GM12878 (cell line): ENCODE results near the gene XDH. TPM values are rescaled to one million over a fixed set of nuclear protein-coding genes. Genes with fewer than 3 reads are reported as not detected.

Experiments used
- ATAC-seq: fragments of 200-7000 bp; cut with Tn5 transposase; 3 replicates; pipeline ENCODE4 v1.9.1; 2020; ENCODE audit warnings: mild to moderate bottlenecking, moderate library complexity
- BruUV-seq: library from RNA; stranded (reverse); fragments of 400-500 nt; replicated peaks from 2 replicates; lab custom pipeline; 2021; lab: Mats Ljungman, UMichigan
- CTCF ChIA-PET: fragments of 300-600 bp; sonication (Branson Sonifier 250); formaldehyde crosslinking; extraction: SDS; loops from one replicate; lab custom pipeline; 2021; ENCODE audit warnings: inconsistent platforms; lab: Yijun Ruan, JAX
- POLR2A ChIA-PET: fragments of 350-600 bp; formaldehyde crosslinking; extraction: SDS; loops from one replicate; lab custom pipeline; 2021; ENCODE audit warnings: inconsistent platforms; lab: Charles Lee
- RAD21 ChIA-PET: fragments of 300-600 bp; sonication (Branson Sonifier 250); formaldehyde crosslinking; loops from one replicate; lab custom pipeline; 2023; ENCODE audit warnings: antibody characterized with exemption; ENCODE audit not compliant: unreplicated experiment; lab: Charles Lee
- SMC1A ChIA-PET: fragments of 300-600 bp; sonication (Branson Sonifier 250); formaldehyde crosslinking; loops from one replicate; lab custom pipeline; 2023; ENCODE audit not compliant: unreplicated experiment, uncharacterized antibody; lab: Charles Lee
- DNase-seq: peaks from one replicate; pipeline ENCODE4 v3.0.0-alpha.2; 2011; ENCODE audit warnings: low read depth, low spot score
- FAIRE-seq: peaks from 3 replicates; lab custom pipeline; 2011; peaks lifted over from hg19 to GRCh38; lab: Jason Lieb, UNC
- H2AFZ ChIP-seq: 2 replicates; pipeline ENCODE4 v1.6.0; 2011; ENCODE audit warnings: low read depth, low read length, control low read depth; ENCODE audit not compliant: control insufficient read depth
- H3K27ac ChIP-seq: 2 replicates; pipeline ENCODE4 v1.5.1; 2011; ENCODE audit warnings: control low read depth; ENCODE audit not compliant: control insufficient read depth, insufficient read depth
- H3K27me3 ChIP-seq, 2 experiments: replicated peaks in 1 of 2; 2 replicates each; pipeline versions ENCODE4 v1.6.0 to v1.6.1; 2011; ENCODE audit warnings: low read length in 1 of 2; ENCODE audit not compliant: control insufficient read depth in 2 of 2, insufficient read depth in 2 of 2
- H3K36me3 ChIP-seq, 2 experiments: 2 replicates each; pipeline ENCODE4 v1.5.1; 2011; ENCODE audit warnings: low read length in 1 of 2; ENCODE audit not compliant: control insufficient read depth in 2 of 2, insufficient read depth in 2 of 2
- H3K4me1 ChIP-seq: 2 replicates; pipeline ENCODE4 v1.6.1; 2011; ENCODE audit warnings: mild to moderate bottlenecking, low read length, moderate library complexity, mixed read lengths; ENCODE audit not compliant: control insufficient read depth, insufficient read depth
- H3K4me2 ChIP-seq: 2 replicates; pipeline ENCODE4 v1.6.0; 2011; ENCODE audit warnings: control low read depth; ENCODE audit not compliant: control insufficient read depth, insufficient read depth
- H3K4me3 ChIP-seq: fragments of 200-600 bp; sonication (generic); 2 replicates; pipeline ENCODE4 v1.5.1; 2016
- H3K79me2 ChIP-seq: 2 replicates; pipeline ENCODE4 v1.6.0; 2011; ENCODE audit warnings: low read length; ENCODE audit not compliant: control insufficient read depth, insufficient read depth
- H3K9ac ChIP-seq: 2 replicates; pipeline ENCODE4 v1.8.0; 2011; ENCODE audit warnings: low read length, control low read depth, mixed read lengths; ENCODE audit not compliant: control insufficient read depth, insufficient read depth
- H3K9me3 ChIP-seq: replicated peaks from 3 replicates; pipeline ENCODE4 v1.5.1; 2011; ENCODE audit warnings: mild to moderate bottlenecking, low read length; ENCODE audit not compliant: control insufficient read depth, insufficient read depth
- H4K20me1 ChIP-seq: 2 replicates; pipeline ENCODE4 v1.6.0; 2011; ENCODE audit not compliant: control insufficient read depth, insufficient read depth
- ESRRA ChIP-seq: IDR thresholded peaks from 2 replicates; pipeline ENCODE4 v1.6.1; 2012; ENCODE audit warnings: mild to moderate bottlenecking, low read length, improper control_type of control experiment
- HDGF ChIP-seq: fragments of 450-650 bp; IDR thresholded peaks from 2 replicates; pipeline ENCODE4 v1.6.1; 2016; ENCODE audit warnings: antibody characterized with exemption
- NBN ChIP-seq: fragments of 450-650 bp; IDR thresholded peaks from 2 replicates; pipeline ENCODE4 v1.6.1; 2016
- NR2C1 ChIP-seq: fragments of 450-650 bp; IDR thresholded peaks from 2 replicates; pipeline ENCODE4 v1.6.1; 2017; ENCODE audit warnings: antibody characterized with exemption, mild to moderate bottlenecking, moderate library complexity
- PAX5 ChIP-seq: IDR thresholded peaks from 2 replicates; pipeline ENCODE4 v1.6.1; 2011; ENCODE audit warnings: low read depth, low read length, borderline replicate concordance
- PAX8 ChIP-seq: fragments of 450-650 bp; IDR thresholded peaks from 2 replicates; pipeline ENCODE4 v1.6.1; 2017; ENCODE audit warnings: mild to moderate bottlenecking, moderate library complexity
- POLR2AphosphoS2 ChIP-seq: IDR thresholded peaks from 2 replicates; pipeline ENCODE4 v1.6.1; 2011; ENCODE audit warnings: low read depth, mild to moderate bottlenecking, low read length, improper control_type of control experiment, moderate library complexity
- SMAD1 ChIP-seq: fragments of 450-650 bp; IDR thresholded peaks from 2 replicates; pipeline ENCODE4 v1.6.1; 2018; ENCODE audit warnings: mild to moderate bottlenecking, low read depth; ENCODE audit not compliant: partially characterized antibody
- ZNF622 ChIP-seq: fragments of 450-650 bp; IDR thresholded peaks from 2 replicates; pipeline ENCODE4 v1.6.1; 2017; ENCODE audit warnings: mild to moderate bottlenecking, inconsistent platforms
- in situ Hi-C: fragments of 300-500 bp; cut with MboI; formaldehyde crosslinking; loops from 9 replicates; pipeline ENCODE4 v1.14.3; 2018; ENCODE audit warnings: mixed read lengths
- intact Hi-C: fragments of 100-400 bp; cut with micrococcal nuclease; formaldehyde crosslinking; loops from one replicate; pipeline ENCODE4 v1.14.2; 2022; ENCODE audit not compliant: unreplicated experiment
- polyA plus RNA-seq, 11 experiments: library from polyadenylated mRNA; depleted of rRNA in 4 of 11; unstranded in 6 of 11; stranded (reverse) in 5 of 11; fragments of >200 nt; fragmentation: Nextera tagmentation in 4 of 11; fragmentation: Illumina TruSeq in 1 of 11; extraction: Ambion mirVana in 4 of 11; extraction: Trizol in 1 of 11; gene quantifications; 1 replicate in 1 of 11; 2 replicates in 10 of 11; pipeline versions ENCODE4 v1.2.1 to v1.2.3, GENCODE V29; 2011 to 2016; ENCODE audit warnings: inconsistent platforms in 2 of 11, missing spikeins in 2 of 11, low read depth in 1 of 11
- total RNA-seq, 4 experiments: library from RNA; depleted of rRNA in 3 of 4; stranded (reverse); fragments of >200 nt in 3 of 4; fragmentation: Illumina TruSeq in 1 of 4; extraction: Trizol in 1 of 4; gene quantifications; 2 replicates each; pipeline versions ENCODE4 v1.2.1 to v1.2.3, GENCODE V29; 2013 to 2021
- TF ChIP-seq, protein P1 (sequence below): fragments of 450-650 bp; IDR thresholded peaks from 2 replicates; pipeline ENCODE4 v1.6.1; 2017; ENCODE audit warnings: mild to moderate bottlenecking, moderate library complexity
- TF ChIP-seq, protein P2 (sequence below): IDR thresholded peaks from 2 replicates; pipeline ENCODE4 v1.6.1; 2012; ENCODE audit warnings: low read length, inconsistent platforms
- TF ChIP-seq, protein P3 (sequence below): fragments of 450-650 bp; IDR thresholded peaks from 2 replicates; pipeline ENCODE4 v1.6.1; 2016; ENCODE audit warnings: mild to moderate bottlenecking
- TF ChIP-seq, protein P4 (sequence below): IDR thresholded peaks from 2 replicates; pipeline ENCODE4 v1.6.1; 2011; ENCODE audit warnings: low read depth, low read length, improper control_type of control experiment, borderline replicate concordance
- TF ChIP-seq, protein P5 (sequence below): fragments of 450-650 bp; IDR thresholded peaks from 2 replicates; pipeline ENCODE4 v1.6.1; 2017; ENCODE audit warnings: mild to moderate bottlenecking

Gene XDH
- total and polyA plus RNA-seq, 10 of the 15 experiments (the other 5 are each of a cell fraction or from before 2014, with no cell fraction given), result 0.01 TPM; not detected in 9

DNA sequence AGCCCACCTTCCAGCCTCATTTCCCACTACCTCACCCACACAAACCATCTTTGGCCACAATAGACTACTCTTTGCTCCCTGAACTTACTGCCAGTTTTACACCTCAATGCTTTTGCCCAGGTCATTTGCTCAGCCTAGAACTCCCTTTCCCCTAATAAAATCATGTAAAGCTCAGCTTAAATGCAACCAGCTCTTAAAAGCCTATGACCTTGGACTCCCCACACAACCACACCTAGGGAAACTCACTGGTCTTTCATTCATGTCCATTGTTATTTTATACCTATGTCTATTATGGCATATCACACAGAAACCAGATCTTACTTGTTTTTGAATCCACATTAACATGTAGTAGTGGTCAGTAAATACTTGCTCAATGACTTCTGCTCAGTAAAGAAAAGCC is 14.5 kb upstream of the XDH start:
- Histone ChIP-seq H3K4me1 (no peaks in the 10 kb centered on the region), H3K36me3 (no peaks in the 10 kb centered on the region), H3K4me3 (no peak overlapping the region), H3K27ac (no peak overlapping the region), H4K20me1 (no peaks in the 10 kb centered on the region), H3K79me2 (no peaks in the 10 kb centered on the region), H2AFZ (no peak overlapping the region), H3K9ac (no peak overlapping the region), H3K4me2 (no peak overlapping the region), H3K27me3 (no peaks in the 10 kb centered on the region), H3K9me3 (no peaks in the 10 kb centered on the region)
- BruUV-seq, result no TSS peak
- ChIA-PET CTCF (no interaction called here), POLR2A (no interaction called here), RAD21 (no interaction called here), SMC1A (no interaction called here)
- ATAC-seq, result no peak
- intact Hi-C loops (no loop called here), in situ Hi-C loops (no loop called here)
- no peak for DNase-seq
- no peak for FAIRE-seq
- TF ChIP-seq ZNF622, result no peak
- no peak for TF ChIP-seq SMAD1
- TF ChIP-seq PAX8, result no peak
- TF ChIP-seq, protein P1, sequence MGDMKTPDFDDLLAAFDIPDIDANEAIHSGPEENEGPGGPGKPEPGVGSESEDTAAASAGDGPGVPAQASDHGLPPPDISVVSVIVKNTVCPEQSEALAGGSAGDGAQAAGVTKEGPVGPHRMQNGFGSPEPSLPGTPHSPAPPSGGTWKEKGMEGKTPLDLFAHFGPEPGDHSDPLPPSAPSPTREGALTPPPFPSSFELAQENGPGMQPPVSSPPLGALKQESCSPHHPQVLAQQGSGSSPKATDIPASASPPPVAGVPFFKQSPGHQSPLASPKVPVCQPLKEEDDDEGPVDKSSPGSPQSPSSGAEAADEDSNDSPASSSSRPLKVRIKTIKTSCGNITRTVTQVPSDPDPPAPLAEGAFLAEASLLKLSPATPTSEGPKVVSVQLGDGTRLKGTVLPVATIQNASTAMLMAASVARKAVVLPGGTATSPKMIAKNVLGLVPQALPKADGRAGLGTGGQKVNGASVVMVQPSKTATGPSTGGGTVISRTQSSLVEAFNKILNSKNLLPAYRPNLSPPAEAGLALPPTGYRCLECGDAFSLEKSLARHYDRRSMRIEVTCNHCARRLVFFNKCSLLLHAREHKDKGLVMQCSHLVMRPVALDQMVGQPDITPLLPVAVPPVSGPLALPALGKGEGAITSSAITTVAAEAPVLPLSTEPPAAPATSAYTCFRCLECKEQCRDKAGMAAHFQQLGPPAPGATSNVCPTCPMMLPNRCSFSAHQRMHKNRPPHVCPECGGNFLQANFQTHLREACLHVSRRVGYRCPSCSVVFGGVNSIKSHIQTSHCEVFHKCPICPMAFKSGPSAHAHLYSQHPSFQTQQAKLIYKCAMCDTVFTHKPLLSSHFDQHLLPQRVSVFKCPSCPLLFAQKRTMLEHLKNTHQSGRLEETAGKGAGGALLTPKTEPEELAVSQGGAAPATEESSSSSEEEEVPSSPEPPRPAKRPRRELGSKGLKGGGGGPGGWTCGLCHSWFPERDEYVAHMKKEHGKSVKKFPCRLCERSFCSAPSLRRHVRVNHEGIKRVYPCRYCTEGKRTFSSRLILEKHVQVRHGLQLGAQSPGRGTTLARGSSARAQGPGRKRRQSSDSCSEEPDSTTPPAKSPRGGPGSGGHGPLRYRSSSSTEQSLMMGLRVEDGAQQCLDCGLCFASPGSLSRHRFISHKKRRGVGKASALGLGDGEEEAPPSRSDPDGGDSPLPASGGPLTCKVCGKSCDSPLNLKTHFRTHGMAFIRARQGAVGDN, result no peak
- no peak for TF ChIP-seq HDGF
- TF ChIP-seq, protein P2, sequence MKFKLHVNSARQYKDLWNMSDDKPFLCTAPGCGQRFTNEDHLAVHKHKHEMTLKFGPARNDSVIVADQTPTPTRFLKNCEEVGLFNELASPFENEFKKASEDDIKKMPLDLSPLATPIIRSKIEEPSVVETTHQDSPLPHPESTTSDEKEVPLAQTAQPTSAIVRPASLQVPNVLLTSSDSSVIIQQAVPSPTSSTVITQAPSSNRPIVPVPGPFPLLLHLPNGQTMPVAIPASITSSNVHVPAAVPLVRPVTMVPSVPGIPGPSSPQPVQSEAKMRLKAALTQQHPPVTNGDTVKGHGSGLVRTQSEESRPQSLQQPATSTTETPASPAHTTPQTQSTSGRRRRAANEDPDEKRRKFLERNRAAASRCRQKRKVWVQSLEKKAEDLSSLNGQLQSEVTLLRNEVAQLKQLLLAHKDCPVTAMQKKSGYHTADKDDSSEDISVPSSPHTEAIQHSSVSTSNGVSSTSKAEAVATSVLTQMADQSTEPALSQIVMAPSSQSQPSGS, result no peak
- TF ChIP-seq POLR2AphosphoS2, result no peak
- no peak for TF ChIP-seq ESRRA
- no peak for TF ChIP-seq NR2C1
- TF ChIP-seq PAX5, result no peak
- no peak for TF ChIP-seq NBN
- TF ChIP-seq, protein P3, sequence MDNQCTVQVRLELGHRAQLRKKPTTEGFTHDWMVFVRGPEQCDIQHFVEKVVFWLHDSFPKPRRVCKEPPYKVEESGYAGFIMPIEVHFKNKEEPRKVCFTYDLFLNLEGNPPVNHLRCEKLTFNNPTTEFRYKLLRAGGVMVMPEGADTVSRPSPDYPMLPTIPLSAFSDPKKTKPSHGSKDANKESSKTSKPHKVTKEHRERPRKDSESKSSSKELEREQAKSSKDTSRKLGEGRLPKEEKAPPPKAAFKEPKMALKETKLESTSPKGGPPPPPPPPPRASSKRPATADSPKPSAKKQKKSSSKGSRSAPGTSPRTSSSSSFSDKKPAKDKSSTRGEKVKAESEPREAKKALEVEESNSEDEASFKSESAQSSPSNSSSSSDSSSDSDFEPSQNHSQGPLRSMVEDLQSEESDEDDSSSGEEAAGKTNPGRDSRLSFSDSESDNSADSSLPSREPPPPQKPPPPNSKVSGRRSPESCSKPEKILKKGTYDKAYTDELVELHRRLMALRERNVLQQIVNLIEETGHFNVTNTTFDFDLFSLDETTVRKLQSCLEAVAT, result no peak
- TF ChIP-seq, protein P4, sequence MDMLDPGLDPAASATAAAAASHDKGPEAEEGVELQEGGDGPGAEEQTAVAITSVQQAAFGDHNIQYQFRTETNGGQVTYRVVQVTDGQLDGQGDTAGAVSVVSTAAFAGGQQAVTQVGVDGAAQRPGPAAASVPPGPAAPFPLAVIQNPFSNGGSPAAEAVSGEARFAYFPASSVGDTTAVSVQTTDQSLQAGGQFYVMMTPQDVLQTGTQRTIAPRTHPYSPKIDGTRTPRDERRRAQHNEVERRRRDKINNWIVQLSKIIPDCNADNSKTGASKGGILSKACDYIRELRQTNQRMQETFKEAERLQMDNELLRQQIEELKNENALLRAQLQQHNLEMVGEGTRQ, result no peak
- TF ChIP-seq, protein P5, sequence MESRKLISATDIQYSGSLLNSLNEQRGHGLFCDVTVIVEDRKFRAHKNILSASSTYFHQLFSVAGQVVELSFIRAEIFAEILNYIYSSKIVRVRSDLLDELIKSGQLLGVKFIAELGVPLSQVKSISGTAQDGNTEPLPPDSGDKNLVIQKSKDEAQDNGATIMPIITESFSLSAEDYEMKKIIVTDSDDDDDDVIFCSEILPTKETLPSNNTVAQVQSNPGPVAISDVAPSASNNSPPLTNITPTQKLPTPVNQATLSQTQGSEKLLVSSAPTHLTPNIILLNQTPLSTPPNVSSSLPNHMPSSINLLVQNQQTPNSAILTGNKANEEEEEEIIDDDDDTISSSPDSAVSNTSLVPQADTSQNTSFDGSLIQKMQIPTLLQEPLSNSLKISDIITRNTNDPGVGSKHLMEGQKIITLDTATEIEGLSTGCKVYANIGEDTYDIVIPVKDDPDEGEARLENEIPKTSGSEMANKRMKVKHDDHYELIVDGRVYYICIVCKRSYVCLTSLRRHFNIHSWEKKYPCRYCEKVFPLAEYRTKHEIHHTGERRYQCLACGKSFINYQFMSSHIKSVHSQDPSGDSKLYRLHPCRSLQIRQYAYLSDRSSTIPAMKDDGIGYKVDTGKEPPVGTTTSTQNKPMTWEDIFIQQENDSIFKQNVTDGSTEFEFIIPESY, result no peak
